DOHH2 (cell line): Measurements from ENCODE around the gene RRP1B.

Experiments used
- CTCF ChIP-seq: fragments of 200-600 bp; sonication (generic); IDR thresholded peaks from one replicate; pipeline ENCODE4 v1.5.1; 2014; ENCODE audit warnings: antibody characterized with exemption, mild to moderate bottlenecking, low read depth, low read length; ENCODE audit not compliant: poor library complexity, severe bottlenecking
- EZH2phosphoT487 ChIP-seq: fragments of 200-600 bp; sonication (generic); IDR thresholded peaks from 2 replicates; pipeline ENCODE4 v1.6.1; 2017; ENCODE audit warnings: borderline replicate concordance, mild to moderate bottlenecking, antibody characterized with exemption, low read length, moderate library complexity, mixed read lengths

DNA sequence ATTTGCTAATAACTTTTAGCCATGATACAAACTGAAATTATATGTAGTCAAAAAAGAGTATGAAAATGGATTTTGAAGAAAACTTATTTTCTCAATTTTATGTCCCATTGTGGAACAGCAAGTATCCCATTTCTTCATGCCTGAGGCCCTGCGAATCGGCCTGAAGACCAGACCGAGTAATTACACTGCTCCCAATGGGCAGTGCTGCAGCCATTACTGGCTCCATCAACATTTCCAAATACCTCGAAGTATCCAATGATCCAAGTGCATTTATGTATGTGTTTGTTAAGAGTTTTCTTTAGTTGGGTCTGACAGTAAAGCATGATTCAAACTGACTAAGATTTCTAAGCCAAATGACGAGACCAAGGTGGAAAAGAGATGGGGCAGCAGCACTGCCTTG lies 44.5 kb upstream of the RRP1B start:
- no peak for TF ChIP-seq CTCF
- no peak for TF ChIP-seq EZH2phosphoT487
